Urinary bladder (tissue), 4 donors: Measurements from ENCODE around the gene PRDM11. TPM values are rescaled to one million over a fixed set of nuclear protein-coding genes. Genes with fewer than 3 reads are reported as not detected.
"Not testable (repeated sequence)": the region's sequence is repeated elsewhere in the genome, so short reads cannot be mapped to it uniquely, and the experiment has no call there.

ENCODE experiments used
- DNase-seq: peaks from one replicate; pipeline ENCODE4 v3.0.0-alpha.2; 2015; ENCODE audit errors: extremely low spot score
- H3K27ac ChIP-seq: one replicate; pipeline ENCODE4 v1.5.1; 2013; ENCODE audit warnings: low read depth, mild to moderate bottlenecking, moderate library complexity
- H3K36me3 ChIP-seq: one replicate; pipeline ENCODE4 v1.6.1; 2013; ENCODE audit warnings: mild to moderate bottlenecking, moderate library complexity; ENCODE audit not compliant: insufficient read depth
- H3K4me1 ChIP-seq: one replicate; pipeline ENCODE4 v1.6.1; 2013; ENCODE audit warnings: mild to moderate bottlenecking, moderate library complexity; ENCODE audit not compliant: insufficient read depth
- H3K4me3 ChIP-seq: one replicate; pipeline ENCODE4 v1.5.1; 2013; ENCODE audit warnings: low read depth, low read length
- WGBS: extraction: QIAGEN DNeasy Blood & Tissue Kit; methylation state at CpG from one replicate; pipeline ENCODE4 v1.1.7; 2013; 5-methylcytosine and 5-hydroxymethylcytosine counted together
- polyA plus RNA-seq: library from polyadenylated mRNA; stranded (reverse); fragments of 200-250 nt; gene quantifications from one replicate; pipeline ENCODE4 v1.2.3, GENCODE V29; 2013
- total RNA-seq: library from RNA; depleted of rRNA; stranded (reverse); fragments of >200 nt; gene quantifications from one replicate; pipeline ENCODE4 v1.2.3, GENCODE V29; 2014
- donor health status: healthy with polysubstance abuse.
- donor health status: healthy.

The PRDM11 gene
- total and polyA plus RNA-seq, 2 donors = 13.7 to 17.2 TPM

DNA sequence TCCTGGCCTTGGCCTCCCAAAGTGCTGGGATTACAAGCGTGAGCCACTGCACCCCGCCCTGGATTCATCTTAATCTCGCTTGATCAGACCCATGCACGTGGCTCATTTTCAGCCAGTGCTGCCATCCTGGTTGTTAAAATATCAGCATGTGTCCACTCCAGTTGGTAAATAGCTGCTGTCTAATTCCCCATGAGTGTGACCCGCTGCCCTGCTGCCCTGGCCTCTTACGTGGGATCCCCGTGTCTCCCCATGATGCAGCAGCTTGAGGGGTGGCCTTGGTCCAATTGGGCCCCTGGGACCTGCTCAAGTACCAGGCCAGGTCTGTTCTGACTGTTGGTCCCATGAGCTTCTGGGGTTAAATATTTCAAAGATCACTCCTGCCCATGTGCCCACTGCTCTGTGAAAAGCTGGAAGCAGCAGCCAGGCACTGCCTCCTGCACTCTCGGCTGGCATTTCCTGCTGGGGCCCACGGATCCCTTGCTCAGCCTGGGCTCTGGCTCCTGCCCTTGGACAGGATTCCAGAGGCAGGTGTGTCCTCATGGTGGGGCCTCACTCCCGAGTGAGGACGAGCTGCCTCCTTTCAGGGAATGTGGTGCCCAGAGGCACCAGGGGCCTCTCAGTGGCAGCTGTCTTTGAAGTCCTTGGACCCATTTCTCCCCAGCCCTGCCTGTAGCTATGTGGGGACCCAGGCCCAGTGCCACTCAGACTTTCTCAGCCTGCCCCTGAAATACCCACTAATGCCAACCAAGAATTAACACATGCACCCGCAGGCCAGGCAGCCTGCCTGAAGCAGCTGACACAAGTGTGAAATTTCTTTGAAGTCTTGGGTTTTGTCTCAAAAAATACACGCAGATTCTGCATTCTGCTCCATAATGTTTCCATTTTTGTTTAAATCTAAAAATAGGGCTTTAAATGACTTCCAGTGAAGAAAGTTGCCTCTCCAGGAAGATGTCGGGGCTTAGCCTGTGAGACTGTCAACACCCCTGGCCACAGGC is 38.1 kb upstream of the PRDM11 start:
- WGBS = 77% methylated on average over 14 of the region's 14 CpGs
- Histone ChIP-seq H3K27ac (no peak overlapping the region), H3K4me3 (no peak overlapping the region), H3K36me3 (no peaks in the 10 kb centered on the region), H3K4me1 (no peaks in the 10 kb centered on the region)
- DNase-seq = no peak

GRCh38 chr11:45109400-45109799 is 37.0 kb upstream of the PRDM11 start:
- no peak for DNase-seq
- H3K36me3 ChIP-seq = no peaks in the 10 kb centered on the region
- H3K27ac ChIP-seq = no peak overlapping the region
- H3K4me3 ChIP-seq = no peak overlapping the region
- H3K4me1 ChIP-seq = no peaks in the 10 kb centered on the region
- WGBS = 91% methylated on average over 3 of the region's 3 CpGs

GRCh38 chr11:45110562-45110961 is 35.9 kb upstream of the PRDM11 start:
- no peak for DNase-seq
- no peaks in the 10 kb centered on the region for H3K36me3 ChIP-seq
- H3K4me3 ChIP-seq = no peak overlapping the region
- H3K4me1 ChIP-seq = no peaks in the 10 kb centered on the region
- no peak overlapping the region for H3K27ac ChIP-seq
- 7% methylated on average over 10 of the region's 10 CpGs for WGBS

GRCh38 chr11:45113807-45114206 is 32.6 kb upstream of the PRDM11 start:
- DNase-seq = no peak
- no peak overlapping the region for H3K4me3 ChIP-seq
- no peak overlapping the region for H3K27ac ChIP-seq
- no peaks in the 10 kb centered on the region for H3K36me3 ChIP-seq
- no peaks in the 10 kb centered on the region for H3K4me1 ChIP-seq

- not testable (repeated sequence) for H3K4me3 ChIP-seq, H3K36me3 ChIP-seq, H3K4me1 ChIP-seq, DNase-seq, H3K27ac ChIP-seq
- 80% methylated on average over 9 of the region's 9 CpGs for WGBS
These were observed 18.6 kb upstream of the PRDM11 start for GRCh38 chr11:45127836-45128235.

- no peak overlapping the region for H3K27ac ChIP-seq
- WGBS = 69% methylated on average over 2 of the region's 2 CpGs
- H3K4me1 ChIP-seq = no peaks in the 10 kb centered on the region
- no peak overlapping the region for H3K4me3 ChIP-seq
- no peaks in the 10 kb centered on the region for H3K36me3 ChIP-seq
- DNase-seq = no peak
These were observed 12.6 kb upstream of the PRDM11 start for GRCh38 chr11:45133878-45134277.

DNA sequence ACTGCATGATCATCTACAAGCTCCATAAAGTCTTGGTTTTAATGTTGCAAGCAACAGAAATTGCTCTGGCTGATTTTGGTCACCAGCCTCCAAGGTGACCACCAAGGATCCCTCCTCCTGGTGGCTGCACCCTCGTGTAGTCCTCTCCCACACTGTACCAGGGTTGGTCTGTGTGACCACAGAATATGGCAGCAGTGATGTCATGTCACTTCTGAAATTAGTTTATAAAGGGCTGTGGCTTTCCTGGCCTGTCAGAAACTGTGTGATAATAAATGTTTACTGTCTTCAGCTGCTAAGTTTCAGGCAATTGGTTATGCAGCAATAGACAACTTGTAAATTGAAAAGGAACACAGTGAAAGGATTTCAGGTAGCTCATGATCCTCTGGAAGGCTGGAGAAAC is 5.3 kb upstream of the PRDM11 start:
- Histone ChIP-seq H3K4me3 (no peak overlapping the region), H3K36me3 (no peaks in the 10 kb centered on the region), H3K27ac (no peak overlapping the region), H3K4me1 (no peaks in the 10 kb centered on the region)
- no peak for DNase-seq
- WGBS = 56% methylated on average over 1 of the region's 1 CpG

DNA sequence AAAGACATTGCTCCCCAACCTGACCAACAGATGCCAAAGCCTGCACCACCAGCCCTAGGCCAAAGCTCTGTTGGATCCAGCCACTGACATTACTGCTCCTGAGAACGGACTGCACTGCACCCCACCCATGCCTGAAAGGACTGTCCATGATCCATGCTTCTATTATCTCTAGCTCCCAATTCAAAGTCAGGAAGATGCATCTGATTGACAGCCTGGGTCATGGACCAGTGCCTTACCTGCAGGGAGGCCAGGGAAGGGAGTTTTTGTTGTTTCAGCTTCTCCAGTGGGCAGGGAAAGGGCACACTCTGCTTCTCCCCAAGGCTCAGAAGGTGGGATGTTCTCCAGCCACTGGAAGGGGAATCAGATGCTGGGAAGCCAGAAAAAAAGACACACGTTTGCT is 4.8 kb upstream of the PRDM11 start:
- H3K36me3 ChIP-seq = no peaks in the 10 kb centered on the region
- H3K4me1 ChIP-seq = no peaks in the 10 kb centered on the region
- no peak overlapping the region for H3K27ac ChIP-seq
- no peak overlapping the region for H3K4me3 ChIP-seq
- 50% methylated on average over 2 of the region's 2 CpGs for WGBS
- no peak for DNase-seq

DNA sequence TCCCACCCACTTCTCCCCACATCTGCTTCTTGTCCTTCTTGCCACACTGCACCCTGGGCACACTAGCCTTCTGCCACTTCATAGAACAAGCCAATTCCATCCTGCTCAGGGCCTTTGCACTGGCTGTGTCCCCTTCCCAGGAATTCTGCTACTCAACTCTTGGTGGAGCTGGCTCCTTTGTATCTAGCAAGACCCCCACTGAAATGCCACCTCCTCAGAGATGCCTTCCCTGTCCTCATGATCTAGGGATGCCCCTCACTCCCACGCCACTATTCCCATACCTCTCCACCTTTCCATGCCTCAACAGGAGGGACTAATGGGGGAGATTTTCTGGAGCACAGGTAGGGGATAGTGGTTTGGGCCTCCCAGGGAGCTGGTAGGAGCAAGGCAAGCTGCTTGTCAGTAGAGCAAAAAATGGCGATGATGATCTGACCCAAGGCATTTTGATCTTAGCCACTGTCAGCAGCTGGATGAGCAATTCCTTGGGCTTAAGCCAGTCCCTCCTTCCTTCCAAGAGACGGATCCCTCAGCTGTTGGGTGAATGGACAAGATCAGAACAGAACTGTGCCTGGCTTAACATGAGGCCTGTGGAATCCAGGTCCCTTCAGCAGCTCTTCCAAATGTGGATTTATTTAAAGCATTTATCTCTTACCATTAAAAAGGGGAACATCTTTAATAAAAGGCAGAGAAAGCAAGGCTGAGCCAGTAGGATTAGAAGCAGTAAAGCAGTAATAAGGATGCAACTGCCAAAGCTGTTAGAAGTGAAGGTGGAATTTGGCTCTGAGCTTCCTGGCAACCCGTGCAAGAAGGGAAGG is 4.0 kb upstream of the PRDM11 start:
- H3K27ac ChIP-seq = no peak overlapping the region
- H3K36me3 ChIP-seq = no peaks in the 10 kb centered on the region
- 51% methylated on average over 4 of the region's 4 CpGs for WGBS
- H3K4me3 ChIP-seq = no peak overlapping the region
- H3K4me1 ChIP-seq = no peaks in the 10 kb centered on the region
- no peak for DNase-seq

- no peaks in the 10 kb centered on the region for H3K4me1 ChIP-seq
- no peak overlapping the region for H3K27ac ChIP-seq
- DNase-seq = no peak
- no peak overlapping the region for H3K4me3 ChIP-seq
- no peaks in the 10 kb centered on the region for H3K36me3 ChIP-seq
- WGBS = 96% methylated on average over 2 of the region's 2 CpGs
These were observed 2.9 kb upstream of the PRDM11 start for GRCh38 chr11:45143494-45143893.

DNA sequence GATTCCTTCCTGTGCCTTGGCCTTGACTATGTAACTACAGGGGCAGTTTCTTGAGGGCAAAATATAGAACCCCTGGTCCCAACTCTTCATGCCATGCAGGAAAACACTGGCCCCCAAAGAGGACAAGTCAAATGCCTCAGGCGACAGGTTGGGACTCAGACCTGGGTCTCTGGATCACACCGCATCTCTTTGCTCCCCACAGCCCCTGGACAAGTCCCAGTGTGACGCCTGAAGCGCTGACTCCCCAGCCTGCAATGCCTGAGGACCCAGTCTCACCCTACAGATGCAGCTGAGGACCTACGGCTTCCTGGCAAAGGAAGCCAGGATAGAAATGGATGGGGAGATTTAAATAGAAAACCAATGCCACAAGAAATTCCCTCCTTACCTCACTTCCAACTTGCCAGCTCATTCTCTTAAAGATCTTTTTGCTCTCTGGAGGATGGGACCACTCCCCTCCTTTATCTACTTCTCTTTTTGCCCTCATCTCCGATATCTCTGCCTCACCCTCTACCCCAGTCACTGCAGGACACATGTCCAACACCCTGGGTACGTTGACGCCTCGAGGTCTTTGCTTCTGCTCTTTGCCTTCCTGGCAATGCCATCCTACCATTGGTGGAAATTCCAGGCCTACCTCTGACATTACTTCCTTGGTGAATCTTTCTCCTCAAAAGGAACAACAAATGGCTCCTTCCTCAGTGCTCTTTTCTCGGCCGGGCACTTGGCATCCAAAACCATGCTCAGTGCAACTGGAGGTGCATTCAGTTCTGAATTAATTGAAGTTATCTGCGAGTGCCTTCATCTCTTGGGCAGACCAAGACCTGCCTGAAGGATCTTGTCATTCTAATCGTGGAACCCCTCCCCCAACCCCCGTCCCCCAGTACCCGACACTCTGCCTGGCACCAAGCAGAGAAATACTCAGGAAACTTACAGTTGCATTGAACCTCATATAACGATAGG is 2.0 kb upstream of the PRDM11 start:
- DNase-seq = no peak

DNA sequence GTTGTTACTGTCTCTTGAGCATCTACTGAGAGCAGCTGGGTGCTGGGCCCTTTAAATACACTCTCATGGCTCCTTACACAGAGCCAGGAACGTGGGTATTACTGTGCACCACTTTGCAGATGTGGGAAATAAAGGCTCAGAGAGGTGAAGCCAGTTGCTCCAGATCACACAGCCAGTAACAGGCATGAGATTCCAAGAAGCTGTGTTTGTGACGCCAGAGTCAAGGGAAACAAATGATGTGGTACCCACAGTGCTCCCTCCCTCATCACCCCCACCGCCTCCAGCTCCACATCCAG is 1.4 kb upstream of the PRDM11 start:
- DNase-seq = no peak
- no peaks in the 10 kb centered on the region for H3K4me1 ChIP-seq
- H3K36me3 ChIP-seq = no peaks in the 10 kb centered on the region
- no peak overlapping the region for H3K27ac ChIP-seq
- WGBS = 30% methylated on average over 3 of the region's 3 CpGs
- no peak overlapping the region for H3K4me3 ChIP-seq

More for the DNA sequence above, 2.0 kb upstream of the PRDM11 start:
- Histone ChIP-seq H3K4me3 (no peak overlapping the region), H3K27ac (no peak overlapping the region), H3K4me1 (no peaks in the 10 kb centered on the region), H3K36me3 (no peaks in the 10 kb centered on the region)
- 81% methylated on average over 16 of the region's 16 CpGs for WGBS

DNA sequence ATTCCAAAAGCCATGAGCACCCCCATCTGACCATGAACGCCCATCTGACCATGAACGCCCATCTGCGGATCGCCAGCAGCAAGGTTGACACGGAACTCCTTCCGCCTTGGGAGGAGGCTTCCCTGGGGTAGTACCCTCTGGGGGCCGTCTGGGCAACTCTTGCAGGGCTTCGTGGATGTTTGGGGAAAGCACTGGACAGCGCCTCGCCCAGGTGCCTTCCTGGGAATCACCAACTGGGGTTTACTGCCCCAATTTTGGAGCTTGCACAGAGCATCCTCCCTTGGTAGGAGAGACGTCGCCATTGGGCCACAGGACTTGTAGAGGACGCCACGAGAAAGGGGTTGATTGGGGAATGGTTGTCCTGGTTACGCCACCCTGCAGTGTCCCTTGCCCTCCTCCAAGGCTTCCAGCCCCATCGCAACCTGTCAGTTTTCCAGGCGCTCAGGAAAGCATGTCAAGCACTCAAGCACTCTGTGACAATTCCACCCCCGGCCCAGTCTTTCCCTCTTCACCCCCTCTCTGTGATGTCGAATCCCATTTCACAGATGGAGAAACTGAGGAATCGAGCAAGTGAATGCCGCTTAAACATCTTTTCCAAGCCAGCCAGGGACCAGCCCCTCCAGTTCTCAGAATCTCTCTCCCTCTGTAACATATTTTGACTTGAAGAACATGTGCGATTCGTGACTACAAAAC is 914 bp upstream of the PRDM11 start:
- Histone ChIP-seq H3K36me3 (no peaks in the 10 kb centered on the region), H3K4me3 (peak overlapping the region; percentile 57), H3K27ac (no peak overlapping the region), H3K4me1 (no peaks in the 10 kb centered on the region)
- no peak for DNase-seq
- WGBS = 14% methylated on average over 23 of the region's 23 CpGs
